ENCODE results near the gene EMC9.

The EMC9 gene

GRCh38 chr14:24089890-24090289, 51.5 kb downstream of the EMC9 start:
- no peak for DNase-seq (ENCODE audit: low read depth in 2 of 2)

Data from stimulated activated CD8-positive, alpha-beta memory T cell treated with anti-CD3 and anti-CD28 coated beads, Interleukin-2, amount 100 ng/mL, for 48 hours (primary cell).